Measurements from ENCODE around the gene PLSCR1. TPM values are rescaled to one million over a fixed set of nuclear protein-coding genes. Genes with fewer than 3 reads are reported as not detected.
"Not testable (repeated sequence)": the region's sequence is repeated elsewhere in the genome, so short reads cannot be mapped to it uniquely, and the experiment has no call there.

Gene PLSCR1
- total and polyA plus RNA-seq, 4 donors: 52.3 to 193 (median 109) TPM

GRCh38 chr3:146530609-146531008 is 13.8 kb downstream of the PLSCR1 start:
- Histone ChIP-seq H3K27me3 (ENCODE audit: control insufficient read depth in 1 of 2, insufficient read depth in 2 of 2, low read length in 1 of 2) (no peaks in the 10 kb centered on the region), H3K27ac (ENCODE audit: low read depth in 1 of 2, low read length in 2 of 2) (no peak overlapping the region), H3K4me1 (ENCODE audit: control insufficient read depth in 1 of 2, insufficient read depth in 2 of 2, low read length in 2 of 2) (peaks cover 0 to 2% of the 10 kb centered on the region in 2 donors), H3K9me3 (ENCODE audit: control insufficient read depth, low read length) (no peaks in the 10 kb centered on the region), H3K36me3 (ENCODE audit: control insufficient read depth in 1 of 2, insufficient read depth in 2 of 2, low read length in 1 of 2) (peaks cover 0 to 3% of the 10 kb centered on the region in 2 donors), H3K4me3 (ENCODE audit: low read length in 2 of 2) (no peak overlapping the region)
- ATAC-seq (ENCODE audit: low FRiP score): no peak
- intact Hi-C loops (cut with DNase I): no loop called here
- no peak for DNase-seq
- 49 to 53% methylated on average over 2 of the region's 2 CpGs for WGBS, 2 donors

- 48 to 51% methylated on average over 2 of the region's 2 CpGs for WGBS, 2 donors
Observed at GRCh38 chr3:146529021-146529420, 15.4 kb downstream of the PLSCR1 start.

GRCh38 chr3:146524961-146525360 is 19.4 kb downstream of the PLSCR1 start:
- H3K27ac ChIP-seq (ENCODE audit: low read depth in 1 of 2, low read length in 2 of 2): no peak overlapping the region
- 78 to 80% methylated on average over 2 of the region's 2 CpGs for WGBS, 2 donors
- H3K4me3 ChIP-seq (ENCODE audit: low read length in 2 of 2): no peak overlapping the region
- H3K4me1 ChIP-seq (ENCODE audit: control insufficient read depth in 1 of 2, insufficient read depth in 2 of 2, low read length in 2 of 2): no peaks in the 10 kb centered on the region
- H3K9me3 ChIP-seq (ENCODE audit: control insufficient read depth, low read length): no peaks in the 10 kb centered on the region
- DNase-seq: no peak
- no peaks in the 10 kb centered on the region for H3K27me3 ChIP-seq (ENCODE audit: control insufficient read depth in 1 of 2, insufficient read depth in 2 of 2, low read length in 1 of 2)
- H3K36me3 ChIP-seq (ENCODE audit: control insufficient read depth in 1 of 2, insufficient read depth in 2 of 2, low read length in 1 of 2): peaks cover 0 to 3% of the 10 kb centered on the region in 2 donors
- intact Hi-C loops (cut with DNase I): no loop called here
- no peak for ATAC-seq (ENCODE audit: low FRiP score)

More at GRCh38 chr3:146529021-146529420, 15.4 kb downstream of the PLSCR1 start:
- ATAC-seq (ENCODE audit: low FRiP score) (no peak), DNase-seq (no peak)
- Histone ChIP-seq H3K36me3 (ENCODE audit: control insufficient read depth in 1 of 2, insufficient read depth in 2 of 2, low read length in 1 of 2) (peaks cover 0 to 3% of the 10 kb centered on the region in 2 donors), H3K4me1 (ENCODE audit: control insufficient read depth in 1 of 2, insufficient read depth in 2 of 2, low read length in 2 of 2) (peaks cover 0 to 2% of the 10 kb centered on the region in 2 donors), H3K27me3 (ENCODE audit: control insufficient read depth in 1 of 2, insufficient read depth in 2 of 2, low read length in 1 of 2) (no peaks in the 10 kb centered on the region), H3K27ac (ENCODE audit: low read depth in 1 of 2, low read length in 2 of 2) (no peak overlapping the region), H3K4me3 (ENCODE audit: low read length in 2 of 2) (no peak overlapping the region), H3K9me3 (ENCODE audit: control insufficient read depth, low read length) (no peaks in the 10 kb centered on the region)
- intact Hi-C loops (cut with DNase I): no loop called here

- peaks cover 0 to 3% of the 10 kb centered on the region in 2 donors for H3K36me3 ChIP-seq (ENCODE audit: control insufficient read depth in 1 of 2, insufficient read depth in 2 of 2, low read length in 1 of 2)
- DNase-seq (no peak), ATAC-seq (ENCODE audit: low FRiP score) (no peak)
- no peak overlapping the region for H3K27ac ChIP-seq (ENCODE audit: low read depth in 1 of 2, low read length in 2 of 2)
- H3K27me3 ChIP-seq (ENCODE audit: control insufficient read depth in 1 of 2, insufficient read depth in 2 of 2, low read length in 1 of 2): no peaks in the 10 kb centered on the region
- WGBS, 2 donors: 63 to 65% methylated on average over 4 of the region's 4 CpGs
- no peaks in the 10 kb centered on the region for H3K9me3 ChIP-seq (ENCODE audit: control insufficient read depth, low read length)
- H3K4me1 ChIP-seq (ENCODE audit: control insufficient read depth in 1 of 2, insufficient read depth in 2 of 2, low read length in 2 of 2): no peaks in the 10 kb centered on the region
- no peak overlapping the region for H3K4me3 ChIP-seq (ENCODE audit: low read length in 2 of 2)
- intact Hi-C loops (cut with DNase I): no loop called here
Observed at GRCh38 chr3:146523531-146523930, 20.9 kb downstream of the PLSCR1 start.

GRCh38 chr3:146522174-146523158 is 21.9 kb downstream of the PLSCR1 start:
- intact Hi-C loops (cut with DNase I): not testable (repeated sequence)
- 79 to 86% methylated on average over 17 of the region's 17 CpGs for WGBS, 2 donors

GRCh38 chr3:146521394-146521793 is 23.0 kb downstream of the PLSCR1 start:
- no peaks in the 10 kb centered on the region for H3K4me1 ChIP-seq (ENCODE audit: control insufficient read depth in 1 of 2, insufficient read depth in 2 of 2, low read length in 2 of 2)
- 82 to 88% methylated on average over 1 of the region's 1 CpG for WGBS, 2 donors
- intact Hi-C loops (cut with DNase I): no loop called here
- ATAC-seq (ENCODE audit: low FRiP score) (no peak), DNase-seq (no peak)
- H3K27ac ChIP-seq (ENCODE audit: low read depth in 1 of 2, low read length in 2 of 2): no peak overlapping the region
- no peaks in the 10 kb centered on the region for H3K9me3 ChIP-seq (ENCODE audit: control insufficient read depth, low read length)
- H3K36me3 ChIP-seq (ENCODE audit: control insufficient read depth in 1 of 2, insufficient read depth in 2 of 2, low read length in 1 of 2): peaks cover 0 to 3% of the 10 kb centered on the region in 2 donors
- H3K27me3 ChIP-seq (ENCODE audit: control insufficient read depth in 1 of 2, insufficient read depth in 2 of 2, low read length in 1 of 2): no peaks in the 10 kb centered on the region
- no peak overlapping the region for H3K4me3 ChIP-seq (ENCODE audit: low read length in 2 of 2)

More at GRCh38 chr3:146522174-146523158, 21.9 kb downstream of the PLSCR1 start:
- not testable (repeated sequence) for ATAC-seq (ENCODE audit: low FRiP score); H3K9me3 ChIP-seq (ENCODE audit: control insufficient read depth, low read length); H3K4me1 ChIP-seq (ENCODE audit: control insufficient read depth in 1 of 2, insufficient read depth in 2 of 2, low read length in 2 of 2); H3K27ac ChIP-seq (ENCODE audit: low read depth in 1 of 2, low read length in 2 of 2); H3K36me3 ChIP-seq (ENCODE audit: control insufficient read depth in 1 of 2, insufficient read depth in 2 of 2, low read length in 1 of 2); DNase-seq; H3K4me3 ChIP-seq (ENCODE audit: low read length in 2 of 2); H3K27me3 ChIP-seq (ENCODE audit: control insufficient read depth in 1 of 2, insufficient read depth in 2 of 2, low read length in 1 of 2)

- intact Hi-C loops (cut with DNase I): no loop called here
- no peak for ATAC-seq (ENCODE audit: low FRiP score)
- Histone ChIP-seq H3K27ac (ENCODE audit: low read depth in 1 of 2, low read length in 2 of 2) (no peak overlapping the region), H3K4me1 (ENCODE audit: control insufficient read depth in 1 of 2, insufficient read depth in 2 of 2, low read length in 2 of 2) (no peaks in the 10 kb centered on the region), H3K4me3 (ENCODE audit: low read length in 2 of 2) (no peak overlapping the region), H3K9me3 (ENCODE audit: control insufficient read depth, low read length) (no peaks in the 10 kb centered on the region), H3K27me3 (ENCODE audit: control insufficient read depth in 1 of 2, insufficient read depth in 2 of 2, low read length in 1 of 2) (no peaks in the 10 kb centered on the region), H3K36me3 (ENCODE audit: control insufficient read depth in 1 of 2, insufficient read depth in 2 of 2, low read length in 1 of 2) (peaks cover 0 to 3% of the 10 kb centered on the region in 2 donors)
- no peak for DNase-seq
Observed at GRCh38 chr3:146519810-146520209, 24.6 kb downstream of the PLSCR1 start.

GRCh38 chr3:146517684-146518435 is 26.5 kb downstream of the PLSCR1 start:
- Histone ChIP-seq H3K4me1 (ENCODE audit: control insufficient read depth in 1 of 2, insufficient read depth in 2 of 2, low read length in 2 of 2) (peaks cover 0 to 3% of the 10 kb centered on the region in 2 donors), H3K36me3 (ENCODE audit: control insufficient read depth in 1 of 2, insufficient read depth in 2 of 2, low read length in 1 of 2) (peaks cover 0 to 3% of the 10 kb centered on the region in 2 donors), H3K27ac (ENCODE audit: low read depth in 1 of 2, low read length in 2 of 2) (no peak overlapping the region), H3K4me3 (ENCODE audit: low read length in 2 of 2) (no peak overlapping the region), H3K9me3 (ENCODE audit: control insufficient read depth, low read length) (no peaks in the 10 kb centered on the region), H3K27me3 (ENCODE audit: control insufficient read depth in 1 of 2, insufficient read depth in 2 of 2, low read length in 1 of 2) (no peaks in the 10 kb centered on the region)
- intact Hi-C loops (cut with DNase I): no loop called here
- no peak for DNase-seq
- 87 to 90% methylated on average over 4 of the region's 4 CpGs for WGBS, 2 donors
- ATAC-seq (ENCODE audit: low FRiP score): no peak
